ENCODE results near the gene TUBGCP6.

Gene TUBGCP6, protein sequence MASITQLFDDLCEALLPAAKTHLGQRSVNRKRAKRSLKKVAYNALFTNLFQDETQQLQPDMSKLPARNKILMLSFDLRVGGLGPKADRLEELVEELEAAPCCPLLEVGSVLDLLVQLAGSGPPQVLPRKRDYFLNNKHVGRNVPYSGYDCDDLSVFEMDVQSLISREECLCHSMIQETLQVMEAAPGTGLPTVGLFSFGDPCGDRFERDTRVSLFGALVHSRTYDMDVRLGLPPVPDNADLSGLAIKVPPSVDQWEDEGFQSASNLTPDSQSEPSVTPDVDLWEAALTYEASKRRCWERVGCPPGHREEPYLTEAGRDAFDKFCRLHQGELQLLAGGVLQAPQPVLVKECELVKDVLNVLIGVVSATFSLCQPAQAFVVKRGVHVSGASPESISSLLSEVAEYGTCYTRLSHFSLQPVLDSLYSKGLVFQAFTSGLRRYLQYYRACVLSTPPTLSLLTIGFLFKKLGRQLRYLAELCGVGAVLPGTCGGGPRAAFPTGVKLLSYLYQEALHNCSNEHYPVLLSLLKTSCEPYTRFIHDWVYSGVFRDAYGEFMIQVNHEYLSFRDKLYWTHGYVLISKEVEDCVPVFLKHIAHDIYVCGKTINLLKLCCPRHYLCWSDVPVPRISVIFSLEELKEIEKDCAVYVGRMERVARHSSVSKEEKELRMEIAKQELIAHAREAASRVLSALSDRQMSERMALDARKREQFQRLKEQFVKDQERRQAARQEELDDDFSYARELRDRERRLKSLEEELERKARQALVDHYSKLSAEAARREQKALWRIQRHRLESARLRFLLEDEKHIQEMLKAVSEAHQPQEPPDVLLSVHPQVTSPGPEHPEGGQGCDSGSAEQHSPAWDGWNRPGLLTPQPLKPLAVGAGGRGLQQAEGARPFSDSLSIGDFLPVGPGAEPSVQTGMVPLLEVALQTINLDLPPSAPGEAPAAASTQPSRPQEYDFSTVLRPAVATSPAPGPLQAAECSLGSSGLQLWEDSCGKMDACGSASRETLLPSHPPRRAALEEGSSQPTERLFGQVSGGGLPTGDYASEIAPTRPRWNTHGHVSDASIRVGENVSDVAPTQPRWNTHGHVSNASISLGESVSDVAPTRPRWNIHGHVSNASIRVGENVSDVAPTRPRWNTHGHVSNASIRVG (N-terminal part only)

GRCh38 chr22:50244420-50245213 lies at the start of gene TUBGCP6:
Gene TUBGCP6, minus strand, starts transcription at chr22:50245023. Its CDS starts 564 bp downstream, at chr22:50244459.
- no peak for TF ChIP-seq GATA2 (IDR thresholded peaks at IDR 0.05; ENCODE audit: low read depth, low read length)
- TF ChIP-seq GATA3 (IDR thresholded peaks at IDR 0.05; ENCODE audit: low read depth, low read length): no peak

- no peak for TF ChIP-seq GATA2 (IDR thresholded peaks at IDR 0.05; ENCODE audit: low read depth, low read length)
- no peak for TF ChIP-seq GATA3 (IDR thresholded peaks at IDR 0.05; ENCODE audit: low read depth, low read length)
These were observed 49.5 kb upstream of the TUBGCP6 start for GRCh38 chr22:50294319-50294656.

DNA sequence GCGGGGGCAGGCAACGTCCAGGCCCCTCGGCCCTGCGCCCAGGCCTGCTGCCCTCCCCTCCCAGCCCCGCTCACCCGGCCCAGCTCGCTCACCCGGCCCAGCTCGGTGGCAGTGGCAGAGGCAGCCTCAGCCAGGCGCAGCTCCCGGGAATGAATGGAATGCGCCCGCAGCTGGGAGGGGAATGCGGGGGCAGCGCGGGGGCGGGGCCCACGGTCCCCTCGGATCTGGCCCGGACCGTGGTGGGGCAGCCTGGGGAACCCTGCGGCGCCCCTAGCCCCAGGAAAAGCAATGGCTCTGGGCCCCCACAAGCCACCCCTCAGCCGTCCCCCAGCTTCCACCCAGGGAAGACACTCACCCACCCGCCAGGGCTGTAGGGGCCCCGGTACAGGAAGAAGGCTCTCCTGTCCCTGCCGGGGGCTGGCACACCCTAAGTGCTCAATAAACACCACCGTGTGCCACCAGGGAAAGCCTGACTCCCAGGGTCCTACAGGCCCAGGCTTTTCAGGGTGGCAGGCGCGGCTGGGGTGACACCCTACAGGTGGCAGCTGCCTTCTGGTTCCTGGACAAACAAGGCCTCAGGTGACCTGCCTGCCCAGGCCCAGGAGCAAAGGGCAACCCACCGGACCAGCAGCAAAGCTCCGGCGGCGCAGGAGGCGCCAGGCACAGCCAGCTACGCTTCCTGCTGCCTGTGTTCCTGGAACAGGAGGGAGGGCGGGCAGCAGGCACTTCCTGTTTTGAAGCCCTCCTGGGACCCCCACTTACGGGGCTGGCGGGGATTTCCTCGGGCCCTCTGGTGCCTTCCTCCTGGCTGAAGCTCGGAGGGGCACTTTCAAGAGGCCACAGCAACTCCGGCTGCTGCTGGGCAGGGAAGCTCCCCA lies 48.9 kb upstream of the TUBGCP6 start:
- TF ChIP-seq GATA2 (IDR thresholded peaks at IDR 0.05; ENCODE audit: low read depth, low read length) (no peak), GATA3 (IDR thresholded peaks at IDR 0.05; ENCODE audit: low read depth, low read length) (no peak)

- no peak for TF ChIP-seq GATA3 (IDR thresholded peaks at IDR 0.05; ENCODE audit: low read depth, low read length)
- TF ChIP-seq GATA2 (IDR thresholded peaks at IDR 0.05; ENCODE audit: low read depth, low read length): no peak
These were observed 48.0 kb upstream of the TUBGCP6 start for GRCh38 chr22:50292643-50293440.

GRCh38 chr22:50289942-50290630 lies 45.3 kb upstream of the TUBGCP6 start:
- no peak for TF ChIP-seq GATA3 (IDR thresholded peaks at IDR 0.05; ENCODE audit: low read depth, low read length)
- TF ChIP-seq GATA2 (IDR thresholded peaks at IDR 0.05; ENCODE audit: low read depth, low read length): no peak

DNA sequence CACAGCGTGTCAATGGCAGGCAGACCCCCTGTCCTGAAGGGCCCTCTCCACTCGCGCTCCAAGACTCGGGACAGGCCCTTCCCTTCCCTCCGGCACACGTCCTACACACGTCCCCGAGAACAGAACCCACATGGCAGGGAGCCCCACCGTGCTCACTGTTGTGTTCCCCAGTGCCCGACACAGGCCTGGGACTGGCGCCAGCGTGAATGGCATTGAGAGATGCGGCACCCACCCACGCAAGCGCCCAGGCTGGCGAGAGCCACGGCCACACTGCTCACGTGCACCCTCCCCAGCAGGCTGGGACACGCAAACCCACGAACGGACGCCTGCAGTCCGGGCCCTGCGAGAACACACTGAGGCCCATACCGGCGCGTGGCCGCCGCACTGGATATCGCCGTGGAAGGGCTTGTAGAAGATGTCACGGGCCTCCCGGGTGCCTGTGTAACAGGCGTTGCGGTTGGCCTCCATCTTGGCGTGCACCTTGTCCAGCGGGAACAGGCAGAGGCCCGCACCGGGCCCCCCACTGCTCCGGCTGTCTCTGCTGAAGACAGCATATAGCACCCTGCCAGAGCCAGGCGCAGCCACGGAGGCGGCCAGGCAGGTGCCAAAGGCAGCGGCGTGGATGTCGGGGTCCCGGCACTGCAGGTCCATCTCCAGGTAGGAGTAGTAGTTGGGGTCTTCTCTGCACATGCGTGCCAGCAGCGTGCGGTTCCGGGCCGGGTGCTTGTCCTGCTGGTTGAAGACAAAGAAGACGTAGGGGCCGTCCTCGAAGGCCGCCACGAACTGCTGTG lies 44.5 kb upstream of the TUBGCP6 start:
- TF ChIP-seq GATA2 (IDR thresholded peaks at IDR 0.05; ENCODE audit: low read depth, low read length): no peak
- TF ChIP-seq GATA3 (IDR thresholded peaks at IDR 0.05; ENCODE audit: low read depth, low read length): no peak

- no peak for TF ChIP-seq GATA2 (IDR thresholded peaks at IDR 0.05; ENCODE audit: low read depth, low read length)
- no peak for TF ChIP-seq GATA3 (IDR thresholded peaks at IDR 0.05; ENCODE audit: low read depth, low read length)
These were observed 42.9 kb upstream of the TUBGCP6 start for GRCh38 chr22:50287731-50288130.

DNA sequence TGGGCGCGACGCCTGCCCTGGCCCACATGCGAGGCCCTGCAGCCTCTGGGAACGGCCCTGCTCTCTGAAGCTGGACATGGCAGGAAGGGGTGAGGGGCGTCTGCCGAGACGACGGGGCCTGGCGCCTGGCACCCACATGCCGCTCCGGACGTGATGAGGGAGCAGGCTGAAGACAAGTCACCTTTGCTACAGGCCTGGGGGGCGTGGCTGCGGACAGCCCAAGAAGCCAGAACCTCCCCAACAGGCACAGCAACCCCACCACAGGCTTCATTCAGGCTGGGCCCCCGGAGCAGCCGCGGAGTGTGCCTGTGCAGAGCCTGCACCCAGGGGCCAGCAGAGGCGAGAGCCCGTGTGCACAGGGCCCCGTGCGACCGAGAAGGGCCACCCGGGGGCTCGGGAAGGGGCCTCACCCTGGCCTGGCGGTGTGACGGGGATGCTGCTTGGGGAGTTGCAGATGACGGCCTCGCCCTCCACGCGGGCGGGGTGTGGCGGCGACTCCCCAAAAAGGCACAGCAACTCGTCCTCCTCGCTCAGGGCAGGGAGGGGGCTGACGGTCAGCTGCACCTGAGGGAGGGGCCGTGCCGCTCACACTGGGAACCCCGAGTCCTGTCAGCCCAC lies 42.0 kb upstream of the TUBGCP6 start:
- TF ChIP-seq GATA2 (IDR thresholded peaks at IDR 0.05; ENCODE audit: low read depth, low read length): no peak

- TF ChIP-seq GATA3 (IDR thresholded peaks at IDR 0.05; ENCODE audit: low read depth, low read length) (no peak), GATA2 (IDR thresholded peaks at IDR 0.05; ENCODE audit: low read depth, low read length) (no peak)
These were observed 41.5 kb upstream of the TUBGCP6 start for GRCh38 chr22:50286275-50286674.

GRCh38 chr22:50285568-50286229 lies 40.9 kb upstream of the TUBGCP6 start:
- no peak for TF ChIP-seq GATA3 (IDR thresholded peaks at IDR 0.05; ENCODE audit: low read depth, low read length)
- TF ChIP-seq GATA2 (IDR thresholded peaks at IDR 0.05; ENCODE audit: low read depth, low read length): no peak
